NCI-H2227 (cell line): ENCODE data around the gene LPAR4.
"Not testable (repeated sequence)": the region's sequence is repeated elsewhere in the genome, so short reads cannot be mapped to it uniquely, and the experiment has no call there.

Source experiments
- DNase-seq: peaks from one replicate; lab custom pipeline; 2025; ENCODE audit not compliant: unreplicated experiment; lab: John Stamatoyannopoulos, UW

Gene LPAR4

GRCh38 chrX:78747489-78747888 is at the start of gene LPAR4:
TSS of gene LPAR4 (plus strand) at chrX:78747720. CDS start at chrX:78754870, 7,150 bp downstream.
- DNase-seq, result no peak

GRCh38 chrX:78706071-78706470 is 41.4 kb upstream of the LPAR4 start:
- no peak for DNase-seq

- DNase-seq, result no peak
Measured at GRCh38 chrX:78708262-78708661, 39.3 kb upstream of the LPAR4 start.

GRCh38 chrX:78708816-78709215 is 38.7 kb upstream of the LPAR4 start:
- no peak for DNase-seq

- no peak for DNase-seq
Measured at GRCh38 chrX:78710171-78710570, 37.3 kb upstream of the LPAR4 start.

- no peak for DNase-seq
Measured at GRCh38 chrX:78712336-78712735, 35.2 kb upstream of the LPAR4 start.

GRCh38 chrX:78725287-78725686 is 22.2 kb upstream of the LPAR4 start:
- no peak for DNase-seq

GRCh38 chrX:78746496-78746895 is 1.0 kb upstream of the LPAR4 start:
- no peak for DNase-seq

GRCh38 chrX:78747971-78748370 is 451 bp downstream of the LPAR4 start:
- DNase-seq, result no peak

- no peak for DNase-seq
Measured at GRCh38 chrX:78748846-78749245, 1.3 kb downstream of the LPAR4 start.

- no peak for DNase-seq
Measured at GRCh38 chrX:78753571-78753970, 6.1 kb downstream of the LPAR4 start.

GRCh38 chrX:78754917-78755316 is 7.4 kb downstream of the LPAR4 start:
- DNase-seq, result no peak

GRCh38 chrX:78759081-78759480 is 11.6 kb downstream of the LPAR4 start:
- no peak for DNase-seq

GRCh38 chrX:78769101-78769755 is 21.7 kb downstream of the LPAR4 start:
- no peak for DNase-seq

- DNase-seq, result no peak
Measured at GRCh38 chrX:78769946-78770345, 22.4 kb downstream of the LPAR4 start.

- DNase-seq, result no peak
Measured at GRCh38 chrX:78796916-78797315, 49.4 kb downstream of the LPAR4 start.

- DNase-seq, result no peak
Measured at GRCh38 chrX:78800114-78800513, 52.6 kb downstream of the LPAR4 start.

GRCh38 chrX:78800694-78801093 is 53.2 kb downstream of the LPAR4 start:
- DNase-seq, result no peak

GRCh38 chrX:78801522-78801921 is 54.0 kb downstream of the LPAR4 start:
- DNase-seq, result no peak

GRCh38 chrX:78802526-78802925 is 55.0 kb downstream of the LPAR4 start:
- not testable (repeated sequence) for DNase-seq
